ENCODE results near the gene CSTF2. TPM values are rescaled to one million over a fixed set of nuclear protein-coding genes. Genes with fewer than 3 reads are reported as not detected.

CSTF2 gene
- total and polyA plus RNA-seq, 2 donors (not counting 1 experiment from before 2014, with no cell fraction given): 11.4 to 16.3 TPM

- H3K9me3 ChIP-seq (ENCODE audit: control insufficient read depth, insufficient read depth, low read depth, low read length): no peaks in the 10 kb centered on the region
- no peak overlapping the region for H3K9ac ChIP-seq (ENCODE audit: insufficient read depth, low read length)
- TF ChIP-seq CTCF (conservative IDR thresholded peaks at IDR 0.05 in 1 of 2, IDR thresholded peaks at IDR 0.05 in 1 of 2; ENCODE audit: low read depth in 1 of 2, low read length in 2 of 2) (no peak), EZH2 (IDR thresholded peaks at IDR 0.05; ENCODE audit: low read length, missing control alignments) (no peak)
- H4K20me1 ChIP-seq (ENCODE audit: control insufficient read depth, extremely low read depth, insufficient read depth, low read length): no peaks in the 10 kb centered on the region
- no peak overlapping the region for H3K27ac ChIP-seq (ENCODE audit: insufficient read depth, low read length)
- H3K79me2 ChIP-seq (ENCODE audit: control insufficient read depth, insufficient read depth, low read length): no peaks in the 10 kb centered on the region
- H3K4me2 ChIP-seq (ENCODE audit: extremely low read depth, insufficient read depth, low read length): no peak overlapping the region
- no peaks in the 10 kb centered on the region for H3K4me1 ChIP-seq (ENCODE audit: control insufficient read depth, extremely low read depth, insufficient read depth, low read length)
- no peak overlapping the region for H2AFZ ChIP-seq (ENCODE audit: low read length)
- no peak for DNase-seq (ENCODE audit: low read depth in 2 of 2)
- no peak overlapping the region for H3K4me3 ChIP-seq (replicated peaks in 1 of 4; ENCODE audit: control extremely low read depth in 1 of 4, insufficient read depth in 1 of 4, low read depth in 3 of 4, low read length in 4 of 4)
- H3K27me3 ChIP-seq (ENCODE audit: control insufficient read depth, insufficient read depth, low read length): no peaks in the 10 kb centered on the region
- no peaks in the 10 kb centered on the region for H3K36me3 ChIP-seq (ENCODE audit: control insufficient read depth, insufficient read depth, low read length)
Measured at GRCh38 chrX:100880368-100880767, 60.2 kb downstream of the CSTF2 start.

GRCh38 chrX:100883654-100884053 lies 63.5 kb downstream of the CSTF2 start:
- Histone ChIP-seq H3K4me2 (ENCODE audit: extremely low read depth, insufficient read depth, low read length) (no peak overlapping the region), H3K27me3 (ENCODE audit: control insufficient read depth, insufficient read depth, low read length) (no peaks in the 10 kb centered on the region), H3K9me3 (ENCODE audit: control insufficient read depth, insufficient read depth, low read depth, low read length) (no peaks in the 10 kb centered on the region)

More at GRCh38 chrX:100883654-100884053, 63.5 kb downstream of the CSTF2 start:
- no peak for TF ChIP-seq EZH2 (IDR thresholded peaks at IDR 0.05; ENCODE audit: low read length, missing control alignments)
- TF ChIP-seq CTCF (conservative IDR thresholded peaks at IDR 0.05 in 1 of 2, IDR thresholded peaks at IDR 0.05 in 1 of 2; ENCODE audit: low read depth in 1 of 2, low read length in 2 of 2): no peak
- no peak for DNase-seq (ENCODE audit: low read depth in 2 of 2)
- H2AFZ ChIP-seq (ENCODE audit: low read length): no peak overlapping the region
- H3K4me1 ChIP-seq (ENCODE audit: control insufficient read depth, extremely low read depth, insufficient read depth, low read length): no peaks in the 10 kb centered on the region
- no peak overlapping the region for H3K9ac ChIP-seq (ENCODE audit: insufficient read depth, low read length)
- H3K27ac ChIP-seq (ENCODE audit: insufficient read depth, low read length): no peak overlapping the region
- H3K4me3 ChIP-seq (replicated peaks in 1 of 4; ENCODE audit: control extremely low read depth in 1 of 4, insufficient read depth in 1 of 4, low read depth in 3 of 4, low read length in 4 of 4): no peak overlapping the region
- H4K20me1 ChIP-seq (ENCODE audit: control insufficient read depth, extremely low read depth, insufficient read depth, low read length): no peaks in the 10 kb centered on the region
- H3K36me3 ChIP-seq (ENCODE audit: control insufficient read depth, insufficient read depth, low read length): no peaks in the 10 kb centered on the region
- no peaks in the 10 kb centered on the region for H3K79me2 ChIP-seq (ENCODE audit: control insufficient read depth, insufficient read depth, low read length)

Other genes with a start within 250 kb of the CSTF2 start
- not detected in 2 replicates for gene TNMD, start 235.5 kb upstream of the CSTF2 start, total RNA-seq
- gene TNMD, start 235.5 kb upstream of the CSTF2 start, polyA plus RNA-seq: not detected in 2 replicates
- 29.2 and 35.4 TPM in 2 replicates for gene TSPAN6, start 183.6 kb upstream of the CSTF2 start, total RNA-seq
- gene TSPAN6, start 183.6 kb upstream of the CSTF2 start, polyA plus RNA-seq: 24.9 and 34.1 TPM in 2 replicates
- gene SRPX2, start 176.2 kb upstream of the CSTF2 start, total RNA-seq: 13.4 and 18.2 TPM in 2 replicates
- 41.1 and 77.6 TPM in 2 replicates for gene SRPX2, start 176.2 kb upstream of the CSTF2 start, polyA plus RNA-seq
- 4.6 and 8.8 TPM in 2 replicates for gene SYTL4, start 88.3 kb upstream of the CSTF2 start, total RNA-seq
- 2.9 and 5.7 TPM in 2 replicates for gene SYTL4, start 88.3 kb upstream of the CSTF2 start, polyA plus RNA-seq
- not detected in 2 replicates for gene NOX1, start 54.0 kb downstream of the CSTF2 start, total RNA-seq
- gene NOX1, start 54.0 kb downstream of the CSTF2 start, polyA plus RNA-seq: not detected in 2 replicates
- under 0.01 and 0.17 TPM in 2 replicates for gene XKRX, start 108.5 kb downstream of the CSTF2 start, total RNA-seq
- 0.02 and 0.19 TPM in 2 replicates for gene XKRX, start 108.5 kb downstream of the CSTF2 start, polyA plus RNA-seq
- not detected in 2 replicates for gene ARL13A, start 149.3 kb downstream of the CSTF2 start, total RNA-seq
- not detected in 2 replicates for gene ARL13A, start 149.3 kb downstream of the CSTF2 start, polyA plus RNA-seq
- 10.3 and 14.2 TPM in 2 replicates for gene TRMT2B, start 231.7 kb downstream of the CSTF2 start, total RNA-seq
- gene TRMT2B, start 231.7 kb downstream of the CSTF2 start, polyA plus RNA-seq: 6.9 and 11.1 TPM in 2 replicates